Neuronal stem cell (in vitro differentiated cells): ENCODE measurements around the gene PNPLA7.

Source experiments
- DNase-seq: peaks from one replicate; pipeline ENCODE4 v3.0.0-alpha.2; 2013; ENCODE audit warnings: low spot score
- H2AFZ ChIP-seq: one replicate; pipeline ENCODE4 v1.6.1; 2013; ENCODE audit warnings: mild to moderate bottlenecking, low read length, inconsistent platforms
- H2AK5ac ChIP-seq: 2 replicates; pipeline ENCODE4 v1.6.1; 2013; ENCODE audit warnings: low read depth, mild to moderate bottlenecking, inconsistent platforms, low read length, moderate library complexity, mixed read lengths
- H2BK120ac ChIP-seq: 2 replicates; pipeline ENCODE4 v1.6.1; 2013; ENCODE audit warnings: low read depth, mild to moderate bottlenecking, inconsistent platforms, low read length, moderate library complexity, mixed read lengths
- H2BK12ac ChIP-seq: one replicate; pipeline ENCODE4 v1.6.1; 2013; ENCODE audit warnings: low read length, inconsistent platforms
- H2BK15ac ChIP-seq: 2 replicates; pipeline ENCODE4 v1.6.1; 2013; ENCODE audit warnings: mild to moderate bottlenecking, low read length, inconsistent platforms, mixed read lengths
- H2BK5ac ChIP-seq: one replicate; pipeline ENCODE4 v1.6.1; 2013; ENCODE audit warnings: inconsistent platforms, mild to moderate bottlenecking, low read length, moderate library complexity
- H3K14ac ChIP-seq: one replicate; pipeline ENCODE4 v1.6.1; 2013; ENCODE audit warnings: low read length, inconsistent platforms
- H3K18ac ChIP-seq: 2 replicates; pipeline ENCODE4 v1.6.1; 2013; ENCODE audit warnings: low read length, inconsistent platforms
- H3K23ac ChIP-seq: 2 replicates; pipeline ENCODE4 v1.6.1; 2013; ENCODE audit warnings: low read depth, mild to moderate bottlenecking, mixed read lengths, low read length, inconsistent platforms; ENCODE audit not compliant: poor library complexity
- H3K27ac ChIP-seq: replicated peaks from 3 replicates; pipeline ENCODE4 v1.5.1; 2013; ENCODE audit warnings: low read length, inconsistent platforms
- H3K27me3 ChIP-seq, 3 experiments: 2 replicates each; pipeline ENCODE4 v1.6.1; 2013; ENCODE audit warnings: low read length in 3 of 3, mild to moderate bottlenecking in 2 of 3, inconsistent platforms in 1 of 3, low read depth in 1 of 3, mixed read lengths in 1 of 3, moderate library complexity in 1 of 3; ENCODE audit not compliant: control insufficient read depth in 3 of 3, insufficient read depth in 3 of 3
- H3K36me3 ChIP-seq, 2 donors: replicated peaks in 1 of 2; 2 replicates each; pipeline ENCODE4 v1.6.1; 2013; ENCODE audit warnings: low read length in 2 of 2; ENCODE audit not compliant: control insufficient read depth in 2 of 2, insufficient read depth in 2 of 2
- H3K4ac ChIP-seq: 2 replicates; pipeline ENCODE4 v1.6.1; 2013; ENCODE audit warnings: inconsistent platforms, mild to moderate bottlenecking, low read length, moderate library complexity
- H3K4me1 ChIP-seq, 2 donors: 1 replicate in 1 of 2; 2 replicates in 1 of 2; pipeline ENCODE4 v1.6.1; 2013; ENCODE audit warnings: low read length in 2 of 2, low read depth in 1 of 2; ENCODE audit not compliant: control insufficient read depth in 2 of 2, insufficient read depth in 1 of 2
- H3K4me2 ChIP-seq: one replicate; pipeline ENCODE4 v1.6.1; 2013; ENCODE audit warnings: mild to moderate bottlenecking, low read length, inconsistent platforms; ENCODE audit not compliant: insufficient read depth, poor library complexity, severe bottlenecking
- H3K4me3 ChIP-seq, 2 donors: 2 replicates each; pipeline ENCODE4 v1.5.1; 2013; ENCODE audit warnings: low read length in 2 of 2, mild to moderate bottlenecking in 2 of 2, inconsistent platforms in 1 of 2, moderate library complexity in 1 of 2
- H3K79me1 ChIP-seq: one replicate; pipeline ENCODE4 v1.6.1; 2013; ENCODE audit warnings: low read depth, mild to moderate bottlenecking, inconsistent platforms, low read length, moderate library complexity
- H3K9ac ChIP-seq: one replicate; pipeline ENCODE4 v1.6.1; 2013; ENCODE audit warnings: mild to moderate bottlenecking, low read depth, low read length, inconsistent platforms; ENCODE audit not compliant: poor library complexity
- H3K9me3 ChIP-seq, 2 donors: replicated peaks in 1 of 2; 2 replicates each; pipeline versions ENCODE3 to v1.6.1; 2013; ENCODE audit warnings: low read length in 2 of 2, mild to moderate bottlenecking in 2 of 2, inconsistent platforms in 1 of 2, low read depth in 1 of 2, mixed read lengths in 1 of 2, moderate library complexity in 1 of 2; ENCODE audit not compliant: control insufficient read depth in 2 of 2, insufficient read depth in 1 of 2
- H4K8ac ChIP-seq: one replicate; pipeline ENCODE4 v1.6.1; 2013; ENCODE audit warnings: low read depth, mild to moderate bottlenecking, inconsistent platforms, low read length, moderate library complexity
- H4K91ac ChIP-seq: one replicate; pipeline ENCODE4 v1.6.1; 2013; ENCODE audit warnings: low read length, low read depth, mild to moderate bottlenecking, inconsistent platforms; ENCODE audit not compliant: poor library complexity
- WGBS, 2 donors: extraction: QIAGEN DNeasy Blood & Tissue Kit; methylation state at CpG; one replicate each; pipeline ENCODE4 v1.1.7; 2013; ENCODE audit warnings: missing lambda C conversion rate in 2 of 2, mixed read lengths in 1 of 2; ENCODE audit not compliant: insufficient read length in 2 of 2, insufficient replicate concordance in 1 of 2; ENCODE audit errors: extremely low coverage in 2 of 2; 5-methylcytosine and 5-hydroxymethylcytosine counted together

PNPLA7 gene

GRCh38 chr9:137558127-137558526 lies 7.9 kb upstream of the PNPLA7 start:
- H2AFZ ChIP-seq, result no peak overlapping the region
- no peak for DNase-seq
- H4K8ac ChIP-seq, result no peak overlapping the region
- H3K4me2 ChIP-seq, result no peak overlapping the region
- no peak overlapping the region for H2BK15ac ChIP-seq
- H3K9me3 ChIP-seq, result peaks cover 0 to 2% of the 10 kb centered on the region in 2 donors
- no peak overlapping the region for H2AK5ac ChIP-seq
- H2BK120ac ChIP-seq, result no peak overlapping the region
- H3K18ac ChIP-seq, result no peak overlapping the region
- no peak overlapping the region for H3K9ac ChIP-seq
- no peak overlapping the region for H3K23ac ChIP-seq
- no peak overlapping the region for H4K91ac ChIP-seq
- H3K4me3 ChIP-seq, result no peak overlapping the region
- no peak overlapping the region for H3K14ac ChIP-seq
- no peak overlapping the region for H3K27ac ChIP-seq
- no peak overlapping the region for H3K4ac ChIP-seq
- no peak overlapping the region for H2BK5ac ChIP-seq
- H2BK12ac ChIP-seq, result no peak overlapping the region
- H3K4me1 ChIP-seq, result no peaks in the 10 kb centered on the region
- peaks cover 2% of the 10 kb centered on the region for H3K79me1 ChIP-seq
- WGBS, 2 donors, result no CpG with 5 or more reads among the region's 4 CpGs
- H3K27me3 ChIP-seq, result no peaks in the 10 kb centered on the region
- peaks cover 33 to 76% of the 10 kb centered on the region in 2 donors for H3K36me3 ChIP-seq

- Histone ChIP-seq H3K4me1 (peaks cover 2 to 5% of the 10 kb centered on the region in 2 donors), H3K4me2 (no peak overlapping the region), H2BK5ac (no peak overlapping the region), H3K9ac (no peak overlapping the region), H3K36me3 (peaks cover 32 to 68% of the 10 kb centered on the region in 2 donors), H2BK12ac (no peak overlapping the region), H3K79me1 (peaks cover 5% of the 10 kb centered on the region), H3K27me3 (no peaks in the 10 kb centered on the region), H4K91ac (no peak overlapping the region), H2AK5ac (no peak overlapping the region), H3K27ac (no peak overlapping the region), H3K14ac (no peak overlapping the region), H3K4me3 (peak overlapping the region in 1 of 2 donors; percentile 12), H3K4ac (no peak overlapping the region), H3K18ac (no peak overlapping the region), H2AFZ (no peak overlapping the region), H3K23ac (no peak overlapping the region), H4K8ac (no peak overlapping the region), H3K9me3 (peaks cover 0 to 2% of the 10 kb centered on the region in 2 donors), H2BK15ac (no peak overlapping the region), H2BK120ac (no peak overlapping the region)
- no peak for DNase-seq
- no CpG with 5 or more reads among the region's 24 CpGs for WGBS, 2 donors
Measured at GRCh38 chr9:137556069-137556838, 6.1 kb upstream of the PNPLA7 start.

GRCh38 chr9:137555179-137555578 lies 5.0 kb upstream of the PNPLA7 start:
- H3K9me3 ChIP-seq, result peaks cover 0 to 2% of the 10 kb centered on the region in 2 donors
- H3K27ac ChIP-seq, result no peak overlapping the region
- no peaks in the 10 kb centered on the region for H3K27me3 ChIP-seq
- peaks cover 5% of the 10 kb centered on the region for H3K79me1 ChIP-seq
- H3K36me3 ChIP-seq, result peaks cover 32 to 62% of the 10 kb centered on the region in 2 donors
- no peak overlapping the region for H3K23ac ChIP-seq
- H3K14ac ChIP-seq, result no peak overlapping the region
- no peak overlapping the region for H2BK120ac ChIP-seq
- WGBS, 2 donors, result no CpG with 5 or more reads among the region's 10 CpGs
- no peak overlapping the region for H2AFZ ChIP-seq
- no peak overlapping the region for H2BK12ac ChIP-seq
- H3K9ac ChIP-seq, result no peak overlapping the region
- H3K4me2 ChIP-seq, result peak overlapping the region; percentile 2
- no peak overlapping the region for H3K4ac ChIP-seq
- H2AK5ac ChIP-seq, result no peak overlapping the region
- peaks cover 2 to 7% of the 10 kb centered on the region in 2 donors for H3K4me1 ChIP-seq
- no peak overlapping the region for H2BK15ac ChIP-seq
- H4K8ac ChIP-seq, result no peak overlapping the region
- H3K18ac ChIP-seq, result no peak overlapping the region
- H4K91ac ChIP-seq, result no peak overlapping the region
- no peak for DNase-seq
- no peak overlapping the region for H2BK5ac ChIP-seq
- H3K4me3 ChIP-seq, result peak overlapping the region in 1 of 2 donors; percentile 53

- Histone ChIP-seq H2AK5ac (no peak overlapping the region), H3K23ac (no peak overlapping the region), H2BK5ac (no peak overlapping the region), H2BK120ac (no peak overlapping the region), H3K4me1 (peaks cover 6 to 13% of the 10 kb centered on the region in 2 donors), H3K9ac (no peak overlapping the region), H3K4me2 (no peak overlapping the region), H2BK15ac (no peak overlapping the region), H3K4me3 (no peak overlapping the region), H3K27ac (no peak overlapping the region), H3K27me3 (no peaks in the 10 kb centered on the region), H3K36me3 (peaks cover 29 to 54% of the 10 kb centered on the region in 2 donors), H3K79me1 (peaks cover 7% of the 10 kb centered on the region), H4K91ac (no peak overlapping the region), H4K8ac (no peak overlapping the region), H3K14ac (no peak overlapping the region), H2AFZ (no peak overlapping the region), H2BK12ac (no peak overlapping the region), H3K9me3 (no peaks in the 10 kb centered on the region), H3K18ac (no peak overlapping the region), H3K4ac (no peak overlapping the region)
- WGBS, 2 donors, result no CpG with 5 or more reads among the region's 1 CpG
- no peak for DNase-seq
Measured at GRCh38 chr9:137554349-137554748, 4.1 kb upstream of the PNPLA7 start.
